ENCODE measurements around the gene ITM2C.

Gene ITM2C

GRCh38 chr2:230925443-230925878 lies 60.7 kb downstream of the ITM2C start:
- no peak overlapping the region for H3K9ac ChIP-seq (ENCODE audit: low read depth in 1 of 2, low read length in 2 of 2)
- H3K4me1 ChIP-seq (ENCODE audit: control insufficient read depth in 2 of 2, insufficient read depth in 2 of 2, low read length in 2 of 2), result no peaks in the 10 kb centered on the region
- no peak overlapping the region for H3K27ac ChIP-seq (ENCODE audit: low read depth in 2 of 2, low read length in 2 of 2)
- no peaks in the 10 kb centered on the region for H3K9me3 ChIP-seq (ENCODE audit: control insufficient read depth in 2 of 2, low read length in 2 of 2)
- H3K36me3 ChIP-seq (ENCODE audit: control insufficient read depth in 2 of 2, insufficient read depth in 2 of 2, low read length in 2 of 2), result no peaks in the 10 kb centered on the region
- no peak overlapping the region for H3K4me3 ChIP-seq (ENCODE audit: low read length in 2 of 2)
- no peaks in the 10 kb centered on the region for H3K27me3 ChIP-seq (ENCODE audit: control insufficient read depth in 2 of 2, insufficient read depth in 2 of 2, low read length in 2 of 2)

- H3K4me3 ChIP-seq (ENCODE audit: low read length in 2 of 2), result no peak overlapping the region
- no peak overlapping the region for H3K9ac ChIP-seq (ENCODE audit: low read depth in 1 of 2, low read length in 2 of 2)
- H3K4me1 ChIP-seq (ENCODE audit: control insufficient read depth in 2 of 2, insufficient read depth in 2 of 2, low read length in 2 of 2), result no peaks in the 10 kb centered on the region
- H3K27ac ChIP-seq (ENCODE audit: low read depth in 2 of 2, low read length in 2 of 2), result no peak overlapping the region
- no peaks in the 10 kb centered on the region for H3K9me3 ChIP-seq (ENCODE audit: control insufficient read depth in 2 of 2, low read length in 2 of 2)
- H3K36me3 ChIP-seq (ENCODE audit: control insufficient read depth in 2 of 2, insufficient read depth in 2 of 2, low read length in 2 of 2), result no peaks in the 10 kb centered on the region
- no peaks in the 10 kb centered on the region for H3K27me3 ChIP-seq (ENCODE audit: control insufficient read depth in 2 of 2, insufficient read depth in 2 of 2, low read length in 2 of 2)
These were observed 61.4 kb downstream of the ITM2C start for GRCh38 chr2:230925879-230926765.

DNA sequence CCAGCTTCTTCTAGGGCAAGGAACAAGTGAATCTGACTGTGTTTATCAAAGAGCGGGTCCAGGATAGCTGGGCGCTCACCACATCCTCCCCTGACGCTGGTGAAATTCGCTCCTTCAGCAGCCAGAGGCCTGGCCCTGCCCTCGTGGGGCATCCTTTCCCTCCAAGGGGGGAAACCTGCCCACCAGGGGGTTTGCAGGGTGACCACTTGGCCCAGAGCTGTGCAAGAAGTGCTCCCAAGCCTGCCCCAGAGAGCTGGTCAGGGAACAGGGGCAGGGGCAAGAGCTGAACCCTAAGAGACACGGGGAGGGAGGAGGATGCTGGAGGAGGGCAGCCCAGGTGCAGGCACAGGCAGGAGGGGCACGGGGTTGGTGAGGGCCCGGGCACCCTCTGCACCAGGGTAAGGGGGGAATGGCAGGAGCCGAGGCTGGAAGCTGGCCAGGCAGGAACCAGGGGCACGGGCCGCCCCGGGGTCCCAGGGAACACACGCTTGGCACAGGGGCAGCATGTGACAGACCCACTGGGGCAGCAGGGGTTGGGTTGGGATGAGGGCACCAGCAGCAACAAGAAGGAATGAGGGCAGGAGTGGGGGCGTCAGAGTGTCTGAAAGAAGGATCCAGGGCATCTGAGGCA lies 63.1 kb downstream of the ITM2C start:
- Histone ChIP-seq H3K4me3 (ENCODE audit: low read length in 2 of 2) (no peak overlapping the region), H3K36me3 (ENCODE audit: control insufficient read depth in 2 of 2, insufficient read depth in 2 of 2, low read length in 2 of 2) (no peaks in the 10 kb centered on the region), H3K9ac (ENCODE audit: low read depth in 1 of 2, low read length in 2 of 2) (no peak overlapping the region), H3K27ac (ENCODE audit: low read depth in 2 of 2, low read length in 2 of 2) (no peak overlapping the region), H3K27me3 (ENCODE audit: control insufficient read depth in 2 of 2, insufficient read depth in 2 of 2, low read length in 2 of 2) (no peaks in the 10 kb centered on the region), H3K9me3 (ENCODE audit: control insufficient read depth in 2 of 2, low read length in 2 of 2) (no peaks in the 10 kb centered on the region), H3K4me1 (ENCODE audit: control insufficient read depth in 2 of 2, insufficient read depth in 2 of 2, low read length in 2 of 2) (no peaks in the 10 kb centered on the region)
